Dermis microvascular lymphatic vessel endothelial cell (primary cell): ENCODE results near the gene BTNL2. TPM values are rescaled to one million over a fixed set of nuclear protein-coding genes. Genes with fewer than 3 reads are reported as not detected.
"Not testable (repeated sequence)": the region's sequence is repeated elsewhere in the genome, so short reads cannot be mapped to it uniquely, and the experiment has no call there.

Source experiments
- DNase-seq, 2 donors: peaks; one replicate each; pipeline versions ENCODE4 v3.0.0 to v3.0.0-alpha.2; 2010; ENCODE audit warnings: low read depth in 2 of 2
- total RNA-seq: library from RNA; depleted of rRNA; stranded (reverse); fragments of >200 nt; gene quantifications from 2 replicates; pipeline ENCODE4 v1.2.1, GENCODE V29; 2014

Gene BTNL2, protein sequence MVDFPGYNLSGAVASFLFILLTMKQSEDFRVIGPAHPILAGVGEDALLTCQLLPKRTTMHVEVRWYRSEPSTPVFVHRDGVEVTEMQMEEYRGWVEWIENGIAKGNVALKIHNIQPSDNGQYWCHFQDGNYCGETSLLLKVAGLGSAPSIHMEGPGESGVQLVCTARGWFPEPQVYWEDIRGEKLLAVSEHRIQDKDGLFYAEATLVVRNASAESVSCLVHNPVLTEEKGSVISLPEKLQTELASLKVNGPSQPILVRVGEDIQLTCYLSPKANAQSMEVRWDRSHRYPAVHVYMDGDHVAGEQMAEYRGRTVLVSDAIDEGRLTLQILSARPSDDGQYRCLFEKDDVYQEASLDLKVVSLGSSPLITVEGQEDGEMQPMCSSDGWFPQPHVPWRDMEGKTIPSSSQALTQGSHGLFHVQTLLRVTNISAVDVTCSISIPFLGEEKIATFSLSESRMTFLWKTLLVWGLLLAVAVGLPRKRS
- not detected in 2 replicates for total RNA-seq

- DNase-seq, result no peak
These were observed at the start of gene BTNL2 for GRCh38 chr6:32406857-32407256. Gene BTNL2, minus strand, starts transcription at chr6:32407181. Its CDS starts 58 bp downstream, at chr6:32407123.

- no peak for DNase-seq
These were observed 42.2 kb upstream of the BTNL2 start for GRCh38 chr6:32449088-32449736.

DNA sequence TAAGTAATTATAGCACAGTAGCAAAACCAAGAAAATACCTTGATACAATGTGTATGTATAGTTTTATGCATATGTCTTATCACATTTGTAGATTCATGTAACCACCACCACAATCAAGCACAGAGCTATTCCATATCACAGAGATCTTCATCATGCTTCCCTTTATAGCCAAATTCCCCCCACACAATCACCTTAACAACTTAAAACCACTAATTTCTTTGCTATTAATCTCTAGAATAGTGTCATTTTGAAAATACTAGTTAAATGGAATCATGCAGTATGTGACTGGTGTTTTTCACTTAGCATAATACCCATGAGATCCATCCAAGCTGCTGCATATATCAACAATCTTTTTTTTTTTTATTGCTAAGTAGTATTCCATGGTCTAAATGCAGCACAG, 41.0 kb upstream of the BTNL2 start:
- no peak for DNase-seq

DNA sequence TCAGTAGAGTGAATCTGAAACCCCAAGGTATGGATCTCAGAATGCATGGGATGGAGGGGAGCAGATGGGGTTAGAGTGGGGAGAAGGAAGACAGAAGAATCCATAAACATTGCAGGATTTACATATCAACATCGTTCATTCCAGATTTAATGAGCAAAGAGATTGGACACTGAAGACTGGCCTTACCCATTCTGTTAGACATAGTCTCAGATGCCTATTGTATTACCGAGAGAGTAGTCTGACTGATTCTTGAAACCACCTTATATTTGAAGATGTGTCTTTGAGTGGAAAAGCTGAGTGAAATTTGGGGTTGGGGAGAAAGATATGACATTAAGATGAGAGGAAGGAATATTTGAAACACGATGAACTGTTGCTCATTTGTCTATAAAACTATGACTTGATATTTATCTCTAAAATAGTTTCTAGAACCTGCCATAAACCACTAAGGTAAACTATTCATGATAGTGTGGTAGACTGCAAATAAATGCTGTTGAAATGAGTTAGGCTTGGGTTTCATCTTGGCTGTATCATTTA, 38.4 kb upstream of the BTNL2 start:
- no peak for DNase-seq

DNA sequence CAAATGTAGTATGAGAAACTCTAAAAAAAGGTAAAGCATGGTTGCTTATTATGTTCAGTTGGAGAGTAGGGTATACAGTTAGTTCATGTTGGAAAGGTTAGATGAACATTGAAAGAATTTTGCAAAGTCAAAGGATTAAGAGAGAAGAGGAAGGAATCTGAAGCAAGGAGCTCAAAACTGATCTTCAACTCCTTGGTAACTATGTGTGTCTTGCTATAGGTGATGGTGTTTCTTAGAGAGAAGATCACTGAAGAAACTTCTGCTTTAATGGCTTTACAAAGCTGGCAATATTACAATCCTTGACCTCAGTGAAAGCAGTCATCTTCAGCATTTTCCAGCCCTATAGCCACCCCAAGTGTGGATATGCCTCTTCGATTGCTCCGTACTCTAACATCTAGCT, 37.5 kb upstream of the BTNL2 start:
- no peak for DNase-seq

DNA sequence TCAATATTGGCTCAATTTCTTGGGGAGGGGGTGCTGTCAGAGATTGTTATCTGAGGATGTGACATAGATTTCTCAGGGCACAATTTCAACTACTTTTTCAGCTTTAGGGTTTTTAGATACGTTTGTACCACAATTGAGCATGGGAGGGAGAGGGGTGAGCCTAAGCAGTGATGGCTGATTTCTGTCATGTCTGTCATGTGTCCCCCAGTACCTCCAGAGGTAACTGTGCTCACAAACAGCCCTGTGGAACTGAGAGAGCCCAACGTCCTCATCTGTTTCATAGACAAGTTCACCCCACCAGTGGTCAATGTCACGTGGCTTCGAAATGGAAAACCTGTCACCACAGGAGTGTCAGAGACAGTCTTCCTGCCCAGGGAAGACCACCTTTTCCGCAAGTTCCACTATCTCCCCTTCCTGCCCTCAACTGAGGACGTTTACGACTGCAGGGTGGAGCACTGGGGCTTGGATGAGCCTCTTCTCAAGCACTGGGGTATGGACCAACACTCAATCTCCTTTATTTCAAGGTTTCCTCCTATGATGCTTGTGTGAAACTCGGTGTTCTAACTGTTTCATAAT, 36.1 kb upstream of the BTNL2 start:
- DNase-seq, result no peak

- no peak for DNase-seq
These were observed 35.3 kb upstream of the BTNL2 start for GRCh38 chr6:32442243-32442667.

DNA sequence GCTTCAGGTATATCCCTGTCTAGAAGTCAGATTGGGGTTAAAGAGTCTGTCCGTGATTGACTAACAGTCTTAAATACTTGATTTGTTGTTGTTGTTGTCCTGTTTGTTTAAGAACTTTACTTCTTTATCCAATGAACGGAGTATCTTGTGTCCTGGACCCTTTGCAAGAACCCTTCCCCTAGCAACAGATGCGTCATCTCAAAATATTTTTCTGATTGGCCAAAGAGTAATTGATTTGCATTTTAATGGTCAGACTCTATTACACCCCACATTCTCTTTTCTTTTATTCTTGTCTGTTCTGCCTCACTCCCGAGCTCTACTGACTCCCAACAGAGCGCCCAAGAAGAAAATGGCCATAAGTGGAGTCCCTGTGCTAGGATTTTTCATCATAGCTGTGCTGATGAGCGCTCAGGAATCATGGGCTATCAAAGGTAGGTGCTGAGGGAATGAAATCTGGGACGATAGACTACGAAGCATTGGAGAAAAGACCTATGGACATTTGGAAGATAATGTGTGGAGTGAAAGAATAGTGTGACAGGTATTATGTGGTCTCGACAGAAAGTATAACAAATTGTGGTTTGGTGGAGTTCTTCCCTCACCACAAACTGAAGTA, 32.7 kb upstream of the BTNL2 start, which contains the start of gene HLA-DRA:
HLA-DRA (plus strand) TSS at position 286 of the 613 bp plus-strand sequence; CDS start at position 350, 64 bp downstream.
- peak; percentile 39 to 62 for DNase-seq

- DNase-seq, result no peak
These were observed 32.2 kb upstream of the BTNL2 start for GRCh38 chr6:32439139-32439538.

GRCh38 chr6:32436995-32437836, 30.2 kb upstream of the BTNL2 start:
- no peak for DNase-seq

DNA sequence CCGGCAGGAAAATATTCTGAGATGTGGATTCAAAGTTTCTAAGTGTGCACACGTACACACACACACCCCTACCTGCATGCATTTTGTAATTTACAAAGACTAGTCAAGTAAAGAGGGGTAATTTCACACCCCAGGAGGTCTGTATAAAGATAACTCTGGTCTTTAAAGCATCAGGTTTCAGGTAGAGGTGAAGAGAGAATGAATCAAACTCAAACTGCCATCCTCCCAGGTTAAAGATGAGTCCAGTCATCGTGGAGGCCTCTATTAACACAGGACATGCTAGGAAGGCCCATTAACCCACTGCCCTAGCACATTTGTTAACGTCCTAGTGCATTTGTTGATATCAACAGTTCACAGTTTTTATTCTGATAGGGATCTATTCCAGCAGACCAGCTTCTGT, 29.2 kb upstream of the BTNL2 start:
- no peak for DNase-seq

- DNase-seq, result not testable (repeated sequence)
These were observed 27.0 kb upstream of the BTNL2 start for GRCh38 chr6:32433950-32434349.

DNA sequence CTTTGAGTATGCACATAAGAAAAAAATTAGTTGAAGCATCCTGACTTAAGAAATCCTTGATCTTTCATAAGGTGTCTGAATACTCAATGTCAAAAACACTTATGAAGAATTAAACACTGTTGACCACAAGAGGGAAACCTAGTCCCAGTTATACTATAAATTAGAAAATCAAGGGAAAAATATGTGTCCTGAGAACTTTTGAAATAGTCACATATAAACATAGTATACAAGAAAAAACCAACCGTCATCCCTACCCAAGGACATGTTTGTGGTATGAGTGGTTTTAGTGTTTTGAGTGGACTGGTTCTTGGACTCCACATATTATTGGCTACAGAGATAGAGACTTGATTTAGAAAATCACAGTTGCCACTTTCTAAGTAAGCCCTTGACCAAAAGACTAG, 25.1 kb upstream of the BTNL2 start:
- peak; percentile 4 to 45 for DNase-seq

DNA sequence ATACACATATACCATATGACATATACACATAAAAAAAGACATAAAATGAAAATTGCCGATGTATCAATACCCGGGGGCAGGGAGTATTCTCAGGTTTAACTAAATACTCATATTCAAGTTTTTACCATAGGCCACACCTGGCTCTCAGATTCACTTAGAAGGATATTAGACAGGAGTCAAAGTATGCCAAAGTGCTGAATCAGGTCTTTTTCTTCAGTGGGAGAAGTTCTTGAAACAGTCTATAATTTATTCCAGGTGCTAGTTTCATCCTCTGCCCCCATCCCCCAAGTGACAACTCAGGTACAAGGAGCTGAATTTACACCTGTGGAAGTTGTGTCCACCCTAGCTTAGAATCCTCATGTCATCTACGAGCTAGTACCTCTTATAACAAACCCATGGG, 24.2 kb upstream of the BTNL2 start:
- no peak for DNase-seq

GRCh38 chr6:32430179-32430578, 23.2 kb upstream of the BTNL2 start:
- DNase-seq, result no peak

DNA sequence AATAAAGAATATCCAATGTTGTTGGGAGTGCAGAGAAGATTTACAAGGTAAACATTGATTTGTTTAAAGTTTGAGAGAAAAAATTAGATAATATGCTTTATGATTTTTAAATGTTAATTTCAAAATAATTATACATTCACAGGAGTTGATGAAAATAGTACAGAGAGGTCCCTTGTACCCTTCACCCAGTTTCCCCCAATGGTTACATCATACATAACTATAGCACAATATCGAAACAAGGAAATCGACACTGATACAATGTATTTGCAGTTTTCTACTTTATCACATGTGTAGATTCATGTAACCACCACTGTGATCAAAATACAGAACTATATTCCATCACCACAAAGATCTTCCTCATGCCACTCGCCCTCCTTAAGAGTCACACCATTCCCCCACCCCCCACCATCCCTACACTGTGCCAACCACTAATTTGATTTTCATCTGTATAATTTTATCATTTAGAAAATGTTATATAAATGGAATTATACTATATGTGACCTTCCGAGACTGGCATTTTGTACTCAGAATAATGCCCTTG, 21.0 kb upstream of the BTNL2 start:
- DNase-seq, result no peak

DNA sequence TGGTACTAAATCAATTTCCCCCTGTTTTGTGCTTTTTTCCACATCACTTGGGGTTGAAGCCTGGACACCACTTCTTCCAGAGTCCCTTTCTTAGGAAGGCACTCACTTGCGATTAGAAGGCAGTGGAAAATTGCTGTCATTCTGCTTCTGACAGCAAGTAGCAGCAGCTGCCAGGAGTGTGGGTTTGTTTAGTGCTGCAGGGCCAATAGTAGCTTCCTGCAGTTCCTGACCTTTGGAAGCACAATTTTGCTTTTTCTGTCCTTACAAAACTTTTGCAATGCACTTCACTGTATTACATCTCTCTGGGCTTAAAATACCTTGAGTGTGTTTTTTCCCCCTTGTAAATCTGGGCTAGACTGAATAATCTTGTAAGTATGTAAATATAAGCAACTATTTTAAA, 20.2 kb upstream of the BTNL2 start:
- DNase-seq, result peak; percentile 2 to 26

GRCh38 chr6:32426338-32426737, 19.4 kb upstream of the BTNL2 start:
- no peak for DNase-seq

DNA sequence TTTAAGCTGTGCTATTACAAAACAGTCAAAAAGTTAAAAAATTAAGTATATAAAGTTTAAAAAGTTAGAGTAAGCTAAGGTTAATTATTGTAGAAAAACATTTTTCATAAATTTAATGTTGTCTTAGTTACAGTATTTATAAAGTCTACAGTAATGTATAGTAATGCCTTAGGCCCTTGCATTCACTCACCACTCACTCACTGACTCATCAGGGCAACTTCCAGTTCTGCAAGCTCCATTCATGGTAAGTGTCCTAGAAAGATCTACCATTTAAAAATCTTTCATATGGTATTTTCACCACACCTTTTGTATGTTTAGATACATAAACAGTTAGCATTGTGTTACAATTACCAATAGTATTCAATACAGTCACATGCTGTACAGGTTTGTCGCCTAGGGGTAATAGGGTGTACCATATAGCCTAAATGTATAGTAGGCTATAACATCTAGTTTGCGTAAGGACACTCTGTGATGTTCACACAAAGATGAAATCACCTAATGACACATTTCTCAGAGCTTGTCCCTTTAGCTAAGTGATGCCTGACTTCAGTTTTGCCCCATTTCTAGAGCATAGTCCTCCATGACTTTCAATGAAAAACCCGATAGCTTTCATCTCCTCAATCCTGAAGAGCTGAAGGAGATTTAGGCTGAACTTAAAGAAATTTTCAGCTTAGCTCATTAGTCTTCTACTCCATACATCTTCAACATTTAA, 17.8 kb upstream of the BTNL2 start:
- DNase-seq, result no peak

GRCh38 chr6:32416036-32416435, 9.1 kb upstream of the BTNL2 start:
- no peak for DNase-seq
